ENCODE results near the gene SNRPA1. TPM values are rescaled to one million over a fixed set of nuclear protein-coding genes. Genes with fewer than 3 reads are reported as not detected.

SNRPA1 gene
- total and polyA plus RNA-seq, 2 of the 13 experiments (the other 11 are each of a cell fraction or from before 2014, with no cell fraction given) = 41.2 to 108 TPM

DNA sequence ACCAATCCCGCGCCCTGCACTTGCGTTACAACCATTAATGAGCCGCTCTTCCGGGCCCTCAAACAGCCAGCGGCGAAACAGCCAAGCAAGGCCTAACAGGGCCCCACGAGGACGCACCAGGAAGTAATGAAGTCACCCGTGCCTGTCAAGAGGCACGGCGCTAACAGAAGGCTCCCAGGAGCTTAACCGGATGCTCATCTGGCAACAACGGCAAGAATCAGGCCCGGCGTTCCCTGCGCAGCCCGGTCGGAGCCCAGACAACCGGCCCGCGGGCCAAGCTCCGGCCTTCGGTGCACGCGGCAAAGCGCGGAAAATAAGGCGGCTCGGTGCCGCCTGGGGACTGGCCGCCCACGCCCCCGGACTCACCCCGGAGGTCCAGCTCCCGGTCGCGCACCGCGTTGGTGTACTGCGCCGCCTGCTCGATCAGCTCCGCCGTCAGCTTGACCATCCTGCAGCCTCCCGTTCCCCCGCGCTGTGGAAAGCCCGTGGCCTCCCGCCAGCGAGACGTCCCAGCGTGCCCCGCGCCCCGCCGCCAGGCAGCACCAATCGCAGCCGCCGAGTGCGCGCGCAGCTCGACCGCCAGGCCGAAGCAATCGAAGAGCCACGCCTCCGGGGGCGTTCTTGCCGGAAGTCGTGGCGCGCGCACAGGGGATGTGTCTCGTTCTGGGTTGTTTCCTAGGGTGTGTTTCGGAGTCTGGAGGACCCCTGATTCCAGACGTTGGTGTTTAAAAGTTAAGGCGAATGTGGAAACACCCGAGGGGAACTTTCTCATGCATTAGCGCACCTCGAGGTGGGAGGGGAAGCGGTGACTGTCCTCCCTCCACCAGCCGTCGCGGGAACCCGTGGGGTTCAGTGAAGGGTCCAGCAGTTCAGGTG lies at the start of gene SNRPA1 (continued):
- peak; percentile 90 for TF ChIP-seq MXI1 (IDR thresholded peaks at IDR 0.05; ENCODE audit: borderline replicate concordance, low read depth, low read length)
- peak; percentile 99 for TF ChIP-seq KMT2B (CRISPR knock-in tag; IDR thresholded peaks at IDR 0.05)
- peak; percentile 93 for TF ChIP-seq ETV5 (CRISPR knock-in tag; IDR thresholded peaks at IDR 0.05; ENCODE audit: borderline replicate concordance)
- TF ChIP-seq, protein P1, sequence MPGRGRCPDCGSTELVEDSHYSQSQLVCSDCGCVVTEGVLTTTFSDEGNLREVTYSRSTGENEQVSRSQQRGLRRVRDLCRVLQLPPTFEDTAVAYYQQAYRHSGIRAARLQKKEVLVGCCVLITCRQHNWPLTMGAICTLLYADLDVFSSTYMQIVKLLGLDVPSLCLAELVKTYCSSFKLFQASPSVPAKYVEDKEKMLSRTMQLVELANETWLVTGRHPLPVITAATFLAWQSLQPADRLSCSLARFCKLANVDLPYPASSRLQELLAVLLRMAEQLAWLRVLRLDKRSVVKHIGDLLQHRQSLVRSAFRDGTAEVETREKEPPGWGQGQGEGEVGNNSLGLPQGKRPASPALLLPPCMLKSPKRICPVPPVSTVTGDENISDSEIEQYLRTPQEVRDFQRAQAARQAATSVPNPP (CRISPR knock-in tag; IDR thresholded peaks at IDR 0.05) = no peak
- TF ChIP-seq ZNF737 (CRISPR knock-in tag; IDR thresholded peaks at IDR 0.05; ENCODE audit: borderline replicate concordance) = no peak
- peak; percentile 81; the same call in 1 of the 2 replicates for TF ChIP-seq ZNF761 (CRISPR knock-in tag; conservative IDR thresholded peaks at IDR 0.05)
- TF ChIP-seq, protein P2, sequence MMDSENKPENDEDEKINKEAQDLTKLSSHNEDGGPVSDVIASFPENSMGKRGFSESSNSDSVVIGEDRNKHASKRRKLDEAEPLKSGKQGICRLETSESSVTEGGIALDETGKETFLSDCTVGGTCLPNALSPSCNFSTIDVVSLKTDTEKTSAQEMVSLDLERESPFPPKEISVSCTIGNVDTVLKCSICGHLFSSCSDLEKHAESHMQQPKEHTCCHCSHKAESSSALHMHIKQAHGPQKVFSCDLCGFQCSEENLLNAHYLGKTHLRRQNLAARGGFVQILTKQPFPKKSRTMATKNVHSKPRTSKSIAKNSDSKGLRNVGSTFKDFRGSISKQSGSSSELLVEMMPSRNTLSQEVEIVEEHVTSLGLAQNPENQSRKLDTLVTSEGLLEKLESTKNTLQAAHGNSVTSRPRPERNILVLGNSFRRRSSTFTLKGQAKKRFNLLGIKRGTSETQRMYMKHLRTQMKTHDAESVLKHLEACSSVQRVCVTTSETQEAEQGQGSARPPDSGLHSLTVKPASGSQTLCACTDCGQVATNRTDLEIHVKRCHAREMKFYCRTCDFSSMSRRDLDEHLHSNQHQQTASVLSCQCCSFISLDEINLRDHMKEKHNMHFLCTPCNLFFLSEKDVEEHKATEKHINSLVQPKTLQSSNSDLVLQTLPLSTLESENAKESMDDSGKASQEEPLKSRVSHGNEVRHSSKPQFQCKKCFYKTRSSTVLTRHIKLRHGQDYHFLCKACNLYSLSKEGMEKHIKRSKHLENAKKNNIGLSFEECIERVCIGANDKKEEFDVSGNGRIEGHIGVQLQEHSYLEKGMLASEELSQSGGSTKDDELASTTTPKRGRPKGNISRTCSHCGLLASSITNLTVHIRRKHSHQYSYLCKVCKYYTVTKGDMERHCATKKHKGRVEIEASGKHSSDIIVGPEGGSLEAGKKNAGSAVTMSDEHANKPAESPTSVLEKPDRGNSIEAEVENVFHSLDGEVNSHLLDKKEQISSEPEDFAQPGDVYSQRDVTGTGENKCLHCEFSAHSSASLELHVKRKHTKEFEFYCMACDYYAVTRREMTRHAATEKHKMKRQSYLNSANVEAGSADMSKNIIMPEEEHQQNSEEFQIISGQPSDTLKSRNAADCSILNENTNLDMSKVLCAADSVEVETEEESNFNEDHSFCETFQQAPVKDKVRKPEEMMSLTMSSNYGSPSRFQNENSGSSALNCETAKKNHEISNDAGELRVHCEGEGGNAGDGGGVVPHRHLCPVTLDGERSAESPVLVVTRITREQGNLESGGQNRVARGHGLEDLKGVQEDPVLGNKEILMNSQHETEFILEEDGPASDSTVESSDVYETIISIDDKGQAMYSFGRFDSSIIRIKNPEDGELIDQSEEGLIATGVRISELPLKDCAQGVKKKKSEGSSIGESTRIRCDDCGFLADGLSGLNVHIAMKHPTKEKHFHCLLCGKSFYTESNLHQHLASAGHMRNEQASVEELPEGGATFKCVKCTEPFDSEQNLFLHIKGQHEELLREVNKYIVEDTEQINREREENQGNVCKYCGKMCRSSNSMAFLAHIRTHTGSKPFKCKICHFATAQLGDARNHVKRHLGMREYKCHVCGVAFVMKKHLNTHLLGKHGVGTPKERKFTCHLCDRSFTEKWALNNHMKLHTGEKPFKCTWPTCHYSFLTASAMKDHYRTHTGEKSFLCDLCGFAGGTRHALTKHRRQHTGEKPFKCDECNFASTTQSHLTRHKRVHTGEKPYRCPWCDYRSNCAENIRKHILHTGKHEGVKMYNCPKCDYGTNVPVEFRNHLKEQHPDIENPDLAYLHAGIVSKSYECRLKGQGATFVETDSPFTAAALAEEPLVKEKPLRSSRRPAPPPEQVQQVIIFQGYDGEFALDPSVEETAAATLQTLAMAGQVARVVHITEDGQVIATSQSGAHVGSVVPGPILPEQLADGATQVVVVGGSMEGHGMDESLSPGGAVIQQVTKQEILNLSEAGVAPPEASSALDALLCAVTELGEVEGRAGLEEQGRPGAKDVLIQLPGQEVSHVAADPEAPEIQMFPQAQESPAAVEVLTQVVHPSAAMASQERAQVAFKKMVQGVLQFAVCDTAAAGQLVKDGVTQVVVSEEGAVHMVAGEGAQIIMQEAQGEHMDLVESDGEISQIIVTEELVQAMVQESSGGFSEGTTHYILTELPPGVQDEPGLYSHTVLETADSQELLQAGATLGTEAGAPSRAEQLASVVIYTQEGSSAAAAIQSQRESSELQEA (CRISPR knock-in tag; IDR thresholded peaks at IDR 0.05; ENCODE audit: not compliant biosample characterization) = no peak
- TF ChIP-seq TBX2 (CRISPR knock-in tag; IDR thresholded peaks at IDR 0.05; ENCODE audit: borderline replicate concordance) = peak; percentile 93
- TF ChIP-seq, protein P3, sequence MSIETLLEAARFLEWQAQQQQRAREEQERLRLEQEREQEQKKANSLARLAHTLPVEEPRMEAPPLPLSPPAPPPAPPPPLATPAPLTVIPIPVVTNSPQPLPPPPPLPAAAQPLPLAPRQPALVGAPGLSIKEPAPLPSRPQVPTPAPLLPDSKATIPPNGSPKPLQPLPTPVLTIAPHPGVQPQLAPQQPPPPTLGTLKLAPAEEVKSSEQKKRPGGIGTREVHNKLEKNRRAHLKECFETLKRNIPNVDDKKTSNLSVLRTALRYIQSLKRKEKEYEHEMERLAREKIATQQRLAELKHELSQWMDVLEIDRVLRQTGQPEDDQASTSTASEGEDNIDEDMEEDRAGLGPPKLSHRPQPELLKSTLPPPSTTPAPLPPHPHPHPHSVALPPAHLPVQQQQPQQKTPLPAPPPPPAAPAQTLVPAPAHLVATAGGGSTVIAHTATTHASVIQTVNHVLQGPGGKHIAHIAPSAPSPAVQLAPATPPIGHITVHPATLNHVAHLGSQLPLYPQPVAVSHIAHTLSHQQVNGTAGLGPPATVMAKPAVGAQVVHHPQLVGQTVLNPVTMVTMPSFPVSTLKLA (IDR thresholded peaks at IDR 0.05) = peak; percentile 82
- no peak for TF ChIP-seq ZNF121 (CRISPR knock-in tag; IDR thresholded peaks at IDR 0.05)
- TF ChIP-seq JARID2 (CRISPR knock-in tag; IDR thresholded peaks at IDR 0.05; ENCODE audit: insufficient replicate concordance) = no peak
- TF ChIP-seq ZNF788 (CRISPR knock-in tag; IDR thresholded peaks at IDR 0.05; ENCODE audit: borderline replicate concordance) = peak; percentile 96; the same call in 1 of the 2 replicates
- TF ChIP-seq PAF1 (CRISPR knock-in tag; IDR thresholded peaks at IDR 0.05) = no peak
- TF ChIP-seq, protein P4, sequence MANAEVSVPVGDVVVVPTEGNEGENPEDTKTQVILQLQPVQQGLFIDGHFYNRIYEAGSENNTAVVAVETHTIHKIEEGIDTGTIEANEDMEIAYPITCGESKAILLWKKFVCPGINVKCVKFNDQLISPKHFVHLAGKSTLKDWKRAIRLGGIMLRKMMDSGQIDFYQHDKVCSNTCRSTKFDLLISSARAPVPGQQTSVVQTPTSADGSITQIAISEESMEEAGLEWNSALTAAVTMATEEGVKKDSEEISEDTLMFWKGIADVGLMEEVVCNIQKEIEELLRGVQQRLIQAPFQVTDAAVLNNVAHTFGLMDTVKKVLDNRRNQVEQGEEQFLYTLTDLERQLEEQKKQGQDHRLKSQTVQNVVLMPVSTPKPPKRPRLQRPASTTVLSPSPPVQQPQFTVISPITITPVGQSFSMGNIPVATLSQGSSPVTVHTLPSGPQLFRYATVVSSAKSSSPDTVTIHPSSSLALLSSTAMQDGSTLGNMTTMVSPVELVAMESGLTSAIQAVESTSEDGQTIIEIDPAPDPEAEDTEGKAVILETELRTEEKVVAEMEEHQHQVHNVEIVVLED (CRISPR knock-in tag; IDR thresholded peaks at IDR 0.05; ENCODE audit: borderline replicate concordance) = peak; percentile 96
- peak; percentile 57; the same call in 1 of the 2 replicates for TF ChIP-seq REL (CRISPR knock-in tag; conservative IDR thresholded peaks at IDR 0.05)
- no peak for TF ChIP-seq SMARCC2 (IDR thresholded peaks at IDR 0.05)

Measured in HepG2 (cell line).